Left lung (tissue), 10 donors: Measurements from ENCODE around the gene ASB16. TPM values are rescaled to one million over a fixed set of nuclear protein-coding genes. Genes with fewer than 3 reads are reported as not detected.

Source experiments
- ATAC-seq: fragments of 200-7000 bp; cut with Tn5 transposase; one replicate; pipeline ENCODE4 v1.9.1; 2020; ENCODE audit warnings: moderate library complexity
- DNase-seq, 4 donors: peaks; one replicate each; pipeline ENCODE4 v3.0.0-alpha.2; 2013 to 2020
- H3K27ac ChIP-seq, 2 donors: fragments of 200-600 bp; sonication (generic) in 1 of 2; one replicate each; pipeline versions ENCODE4 v1.5.0 to v1.8.0; 2020 to 2021
- H3K27me3 ChIP-seq, 2 donors: fragments of 200-600 bp; sonication (generic) in 1 of 2; one replicate each; pipeline versions ENCODE4 v1.5.0 to v1.8.0; 2020 to 2021
- H3K36me3 ChIP-seq, 2 donors: fragments of 200-600 bp; sonication (generic) in 1 of 2; one replicate each; pipeline versions ENCODE4 v1.5.0 to v1.8.0; 2020 to 2021
- H3K4me1 ChIP-seq, 2 donors: fragments of 200-600 bp; one replicate each; pipeline ENCODE4 v1.8.0; 2021
- H3K4me3 ChIP-seq, 2 donors: fragments of 200-600 bp; sonication (generic) in 1 of 2; one replicate each; pipeline versions ENCODE4 v1.5.0 to v1.8.0; 2020 to 2021; ENCODE audit warnings: mild to moderate bottlenecking in 1 of 2
- H3K9me3 ChIP-seq, 2 donors: fragments of 200-600 bp; sonication (generic) in 1 of 2; one replicate each; pipeline versions ENCODE4 v1.5.0 to v1.8.0; 2020 to 2021
- intact Hi-C, 2 donors: fragments of 100-400 bp; cut with DNase I; formaldehyde crosslinking; loops; one replicate each; pipeline versions ENCODE4 v1.11.2 to v1.14.2; 2022
- polyA plus RNA-seq, 6 donors: library from polyadenylated mRNA; unstranded; fragments of 120-200 nt; gene quantifications; one replicate each; pipeline ENCODE4 v1.2.1, GENCODE V29; 2013; ENCODE audit not compliant: insufficient read length in 6 of 6
- total RNA-seq, 2 donors: library from RNA; stranded (reverse); fragmentation: NEBNext Ultra II Directional; extraction: Animal tissue kit (Norgen Biotek cat#: 25700); gene quantifications; one replicate each; pipeline ENCODE4 v1.2.1, GENCODE V29; 2021
- TF ChIP-seq, protein P1 (sequence below), 2 donors: fragments of 200-600 bp; sonication (generic) in 1 of 2; IDR thresholded peaks; one replicate each; pipeline versions ENCODE4 v1.5.0 to v1.8.0; 2021; ENCODE audit warnings: antibody characterized with exemption in 2 of 2
- donor health status: DM: no; HTN: yes; CAD: no.
- donor health status: DM: no; HTN: no; CAD: no.

Gene ASB16
- total and polyA plus RNA-seq, 8 donors, result 2.4 to 3.8 (median 3.5) TPM; not detected in 2

- Histone ChIP-seq H3K27ac (no peak overlapping the region), H3K36me3 (peaks cover 0 to 92% of the 10 kb centered on the region in 2 donors), H3K9me3 (no peaks in the 10 kb centered on the region), H3K27me3 (no peaks in the 10 kb centered on the region), H3K4me3 (no peak overlapping the region), H3K4me1 (peaks cover 19 to 53% of the 10 kb centered on the region in 2 donors)
- ATAC-seq (no peak), DNase-seq (no peak)
- intact Hi-C loops, result loop anchor here (5.0 to 10.0 kb wide), 2 partner anchors 112 to 115 kb away; partner anchors contain the start of gene SLC25A39 (in 1 of the 2)
- TF ChIP-seq, protein P1, sequence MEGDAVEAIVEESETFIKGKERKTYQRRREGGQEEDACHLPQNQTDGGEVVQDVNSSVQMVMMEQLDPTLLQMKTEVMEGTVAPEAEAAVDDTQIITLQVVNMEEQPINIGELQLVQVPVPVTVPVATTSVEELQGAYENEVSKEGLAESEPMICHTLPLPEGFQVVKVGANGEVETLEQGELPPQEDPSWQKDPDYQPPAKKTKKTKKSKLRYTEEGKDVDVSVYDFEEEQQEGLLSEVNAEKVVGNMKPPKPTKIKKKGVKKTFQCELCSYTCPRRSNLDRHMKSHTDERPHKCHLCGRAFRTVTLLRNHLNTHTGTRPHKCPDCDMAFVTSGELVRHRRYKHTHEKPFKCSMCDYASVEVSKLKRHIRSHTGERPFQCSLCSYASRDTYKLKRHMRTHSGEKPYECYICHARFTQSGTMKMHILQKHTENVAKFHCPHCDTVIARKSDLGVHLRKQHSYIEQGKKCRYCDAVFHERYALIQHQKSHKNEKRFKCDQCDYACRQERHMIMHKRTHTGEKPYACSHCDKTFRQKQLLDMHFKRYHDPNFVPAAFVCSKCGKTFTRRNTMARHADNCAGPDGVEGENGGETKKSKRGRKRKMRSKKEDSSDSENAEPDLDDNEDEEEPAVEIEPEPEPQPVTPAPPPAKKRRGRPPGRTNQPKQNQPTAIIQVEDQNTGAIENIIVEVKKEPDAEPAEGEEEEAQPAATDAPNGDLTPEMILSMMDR (IDR thresholded peaks at IDR 0.05), result no peak
Measured at GRCh38 chr17:44212507-44213402, 42.3 kb downstream of the ASB16 start.

DNA sequence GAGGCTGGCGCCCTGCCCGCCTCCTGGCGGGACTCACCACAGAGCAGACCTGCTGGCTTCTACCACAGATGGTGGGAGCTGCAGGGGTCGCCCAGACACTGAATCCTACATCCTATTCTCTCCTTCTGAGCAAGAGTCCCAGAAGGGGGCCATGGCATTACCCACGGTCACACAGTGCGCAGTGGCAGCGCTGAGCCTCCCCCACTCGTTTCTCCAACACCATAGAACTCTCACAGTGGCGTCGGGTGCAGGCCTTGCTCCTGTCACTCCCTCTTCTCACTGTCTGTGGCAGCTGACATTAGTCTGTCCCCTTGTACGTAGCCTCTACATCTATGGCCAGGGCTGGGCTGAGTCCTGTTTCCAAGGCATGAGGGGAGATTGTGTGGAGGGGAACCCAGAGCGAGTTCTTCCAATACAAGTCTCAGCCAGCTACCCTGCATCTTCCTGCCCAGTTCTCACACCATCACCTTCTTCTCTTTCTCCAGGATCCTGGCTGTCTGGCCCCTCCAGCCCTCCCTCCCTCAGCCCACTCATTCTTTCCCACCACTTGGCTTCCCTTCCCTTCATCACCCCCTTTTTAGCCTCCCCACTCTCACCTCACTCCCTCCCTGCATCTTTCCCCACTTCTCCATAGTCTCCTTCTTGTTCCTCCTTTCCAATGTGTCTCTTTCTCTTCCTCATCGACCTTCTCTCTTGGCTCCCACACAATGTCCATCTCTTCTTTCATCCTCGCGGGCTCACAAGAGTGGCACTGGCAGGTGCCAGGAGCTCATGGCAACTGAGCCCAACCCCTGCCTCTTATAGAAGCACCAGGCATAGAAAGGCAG lies 43.1 kb downstream of the ASB16 start:
- TF ChIP-seq, protein P1 (IDR thresholded peaks at IDR 0.05), result no peak
- Histone ChIP-seq H3K27ac (no peak overlapping the region), H3K4me1 (peaks cover 24 to 55% of the 10 kb centered on the region in 2 donors), H3K36me3 (peaks cover 0 to 84% of the 10 kb centered on the region in 2 donors), H3K4me3 (no peak overlapping the region), H3K9me3 (no peaks in the 10 kb centered on the region), H3K27me3 (no peaks in the 10 kb centered on the region)
- DNase-seq, result no peak
- ATAC-seq, result no peak
- intact Hi-C loops, result loop anchor here (5.0 to 10.0 kb wide), 2 partner anchors 111 to 114 kb away; partner anchors contain the start of gene SLC25A39 (in 1 of the 2)

DNA sequence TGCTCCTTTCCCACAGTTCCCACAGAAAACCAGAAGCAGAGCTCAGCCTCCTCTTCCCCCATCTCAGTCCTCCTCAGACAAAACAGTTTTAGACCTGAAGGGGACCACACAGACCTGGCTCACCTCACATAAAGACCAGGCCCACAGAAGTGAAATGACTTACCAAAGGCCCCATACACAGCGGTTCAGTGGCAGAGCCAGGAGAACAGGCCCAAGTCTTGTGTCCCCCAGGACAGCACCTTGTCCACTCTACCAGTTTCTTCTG lies 43.7 kb downstream of the ASB16 start:
- Histone ChIP-seq H3K27ac (no peak overlapping the region), H3K4me1 (peaks cover 24 to 51% of the 10 kb centered on the region in 2 donors), H3K36me3 (peaks cover 0 to 78% of the 10 kb centered on the region in 2 donors), H3K9me3 (no peaks in the 10 kb centered on the region), H3K27me3 (no peaks in the 10 kb centered on the region), H3K4me3 (no peak overlapping the region)
- intact Hi-C loops, result loop anchor here (5.0 to 10.0 kb wide), 2 partner anchors 111 to 113 kb away; partner anchors contain the start of gene SLC25A39 (in 1 of the 2)
- TF ChIP-seq, protein P1 (IDR thresholded peaks at IDR 0.05), result no peak
- no peak for DNase-seq
- ATAC-seq, result no peak

GRCh38 chr17:44214896-44215295 lies 44.4 kb downstream of the ASB16 start:
- DNase-seq (no peak), ATAC-seq (no peak)
- TF ChIP-seq, protein P1 (IDR thresholded peaks at IDR 0.05), result no peak
- Histone ChIP-seq H3K4me1 (peaks cover 24 to 44% of the 10 kb centered on the region in 2 donors), H3K9me3 (no peaks in the 10 kb centered on the region), H3K4me3 (no peak overlapping the region), H3K27me3 (no peaks in the 10 kb centered on the region), H3K36me3 (peaks cover 0 to 71% of the 10 kb centered on the region in 2 donors), H3K27ac (no peak overlapping the region)
- intact Hi-C loops, result loop anchor here (5.0 to 10.0 kb wide), 2 partner anchors 110 to 112 kb away; partner anchors contain the start of gene SLC25A39 (in 1 of the 2)
